OCI-LY7 (cell line): ENCODE data around the gene ZNF205. TPM values are rescaled to one million over a fixed set of nuclear protein-coding genes. Genes with fewer than 3 reads are reported as not detected.
A peak's percentile ranks its signal among the peaks of the same experiment; 100 is the strongest.

ENCODE experiments used
- BruUV-seq: library from RNA; stranded (reverse); fragments of 400-500 nt; replicated peaks from 2 replicates; lab custom pipeline; 2021; lab: Mats Ljungman, UMichigan
- CTCF ChIA-PET: fragments of 300-600 bp; sonication (Branson Sonifier 250); formaldehyde crosslinking; loops from one replicate; lab custom pipeline; 2022; ENCODE audit warnings: antibody characterized with exemption; ENCODE audit not compliant: unreplicated experiment; lab: Charles Lee
- POLR2A ChIA-PET: fragments of 300-600 bp; sonication (Branson Sonifier 250); formaldehyde crosslinking; loops from one replicate; lab custom pipeline; 2022; ENCODE audit warnings: antibody characterized with exemption; lab: Charles Lee
- DNase-seq: peaks from one replicate; pipeline ENCODE4 v3.0.0-alpha.2; 2015; ENCODE audit warnings: low spot score
- H2AFZ ChIP-seq: fragments of 200-600 bp; sonication (generic), shearing (Covaris generic); 2 replicates; pipeline ENCODE4 v1.6.1; 2014; ENCODE audit warnings: mild to moderate bottlenecking, antibody characterized with exemption, low read length, moderate library complexity
- H3K27ac ChIP-seq: fragments of 200-600 bp; sonication (generic); 2 replicates; pipeline ENCODE4 v1.5.1; 2014; ENCODE audit warnings: mixed run types, low read depth, mild to moderate bottlenecking, moderate library complexity, low read length, inconsistent platforms; ENCODE audit not compliant: poor library complexity, severe bottlenecking
- H3K36me3 ChIP-seq: fragments of 200-600 bp; sonication (generic); 2 replicates; pipeline ENCODE4 v1.6.1; 2014; ENCODE audit warnings: mild to moderate bottlenecking, antibody characterized with exemption, low read length, moderate library complexity, mixed read lengths; ENCODE audit not compliant: insufficient read depth
- H3K4me1 ChIP-seq: fragments of 200-600 bp; sonication (generic); 2 replicates; pipeline ENCODE4 v1.5.1; 2014; ENCODE audit warnings: mild to moderate bottlenecking, low read length; ENCODE audit not compliant: insufficient read depth, poor library complexity, severe bottlenecking
- H3K4me2 ChIP-seq: fragments of 200-600 bp; sonication (generic); 2 replicates; pipeline ENCODE4 v1.6.1; 2014; ENCODE audit warnings: mild to moderate bottlenecking, low read length
- H3K4me3 ChIP-seq: fragments of 200-600 bp; sonication (generic); 2 replicates; pipeline ENCODE4 v1.5.1; 2014; ENCODE audit warnings: mild to moderate bottlenecking, low read depth, low read length; ENCODE audit not compliant: poor library complexity, severe bottlenecking
- H3K79me2 ChIP-seq: fragments of 200-600 bp; sonication (generic); 2 replicates; pipeline ENCODE4 v1.6.1; 2016; ENCODE audit warnings: low read depth, mild to moderate bottlenecking, low read length, moderate library complexity, mixed read lengths; ENCODE audit not compliant: insufficient read depth
- H3K9me2 ChIP-seq: fragments of 200-600 bp; sonication (generic); 2 replicates; pipeline ENCODE4 v1.6.1; 2016; ENCODE audit warnings: mild to moderate bottlenecking, low read length, mixed read lengths; ENCODE audit not compliant: insufficient read depth
- H3K9me3 ChIP-seq: fragments of 200-600 bp; sonication (generic); 2 replicates; pipeline ENCODE4 v1.6.1; 2014; ENCODE audit warnings: mild to moderate bottlenecking, mixed run types, low read length, mixed read lengths
- H4K20me1 ChIP-seq: fragments of 200-600 bp; sonication (generic); 2 replicates; pipeline ENCODE4 v1.6.1; 2014; ENCODE audit warnings: mild to moderate bottlenecking, antibody characterized with exemption, low read length, moderate library complexity, mixed read lengths; ENCODE audit not compliant: insufficient read depth
- CTCF ChIP-seq: fragments of 200-600 bp; sonication (generic); conservative IDR thresholded peaks from 2 replicates; pipeline ENCODE4 v1.5.1; 2014; ENCODE audit warnings: mild to moderate bottlenecking, antibody characterized with exemption, low read length, moderate library complexity, mixed read lengths
- EZH2phosphoT487 ChIP-seq: fragments of 200-600 bp; sonication (generic); IDR thresholded peaks from 2 replicates; pipeline ENCODE4 v1.6.1; 2018; ENCODE audit warnings: low read depth, borderline replicate concordance, mild to moderate bottlenecking, mixed run types, antibody characterized with exemption, low read length, moderate library complexity, mixed read lengths
- intact Hi-C: fragments of 100-400 bp; cut with micrococcal nuclease; formaldehyde crosslinking; loops from one replicate; pipeline ENCODE4 v1.10.0; 2022; ENCODE audit not compliant: unreplicated experiment
- total RNA-seq, 2 experiments: library from RNA; depleted of rRNA in 1 of 2; stranded (reverse); fragments of >200 nt in 1 of 2; shearing (Covaris generic) in 1 of 2; gene quantifications; 2 replicates each; pipeline ENCODE4 v1.2.3, GENCODE V29; 2014 to 2022

ZNF205 gene
- total RNA-seq, 2 experiments from 2014 or later = 0.30 to 1.2 TPM

GRCh38 chr16:3149193-3149530 is 36.8 kb downstream of the ZNF205 start:
- DNase-seq = no peak

GRCh38 chr16:3149630-3150345 is 37.4 kb downstream of the ZNF205 start:
- peak; percentile 79 for TF ChIP-seq CTCF
- no peak for TF ChIP-seq EZH2phosphoT487
- intact Hi-C loops = loop anchor here (1.0 to 10.0 kb wide), 5 partner anchors 14 to 475 kb away; partner anchors contain the start of genes CLUAP1, ZNF213 and ZNF263
- POLR2A ChIA-PET = interaction anchor here (0.8 to 2.2 kb wide), 3 partner anchors 15 to 75 kb away, joined by 3 to 11 read pairs (median 9); partner anchors contain the start of gene ZNF213
- Histone ChIP-seq H3K4me2 (peak overlapping the region; percentile 91), H4K20me1 (no peaks in the 10 kb centered on the region), H3K79me2 (no peaks in the 10 kb centered on the region), H3K36me3 (no peaks in the 10 kb centered on the region), H3K4me1 (peaks cover 17% of the 10 kb centered on the region), H3K9me3 (no peaks in the 10 kb centered on the region), H2AFZ (peak overlapping the region; percentile 78), H3K27ac (peak overlapping the region; percentile 66), H3K4me3 (peak overlapping the region; percentile 79), H3K9me2 (no peaks in the 10 kb centered on the region)
- DNase-seq = peak; percentile 80
- CTCF ChIA-PET = interaction anchor here (0.8 kb wide), 1 partner anchor 11 kb away, joined by 4 read pairs; no protein-coding TSS in a partner anchor
- TSS peak; percentile 66 for BruUV-seq

More at GRCh38 chr16:3149193-3149530, 36.8 kb downstream of the ZNF205 start:
- H3K9me3 ChIP-seq = no peaks in the 10 kb centered on the region
- BruUV-seq = no TSS peak
- H3K4me2 ChIP-seq = peak overlapping the region; percentile 91
- intact Hi-C loops = no loop called here
- CTCF ChIA-PET = no interaction called here
- POLR2A ChIA-PET = interaction anchor here (2.2 kb wide), 1 partner anchor 14 kb away, joined by 11 read pairs; the partner anchor contains the start of gene ZNF213
- H3K4me3 ChIP-seq = peak overlapping the region; percentile 79
- no peak for TF ChIP-seq EZH2phosphoT487
- no peaks in the 10 kb centered on the region for H3K9me2 ChIP-seq
- H3K79me2 ChIP-seq = no peaks in the 10 kb centered on the region
- H2AFZ ChIP-seq = no peak overlapping the region
- no peaks in the 10 kb centered on the region for H4K20me1 ChIP-seq
- H3K36me3 ChIP-seq = no peaks in the 10 kb centered on the region
- peaks cover 17% of the 10 kb centered on the region for H3K4me1 ChIP-seq
- peak overlapping the region; percentile 66 for H3K27ac ChIP-seq

GRCh38 chr16:3150346-3151218 is 38.2 kb downstream of the ZNF205 start:
- peak; percentile 97 for DNase-seq
- intact Hi-C loops = loop anchor here (1.0 to 10.0 kb wide), 5 partner anchors 15 to 474 kb away; partner anchors contain the start of genes CLUAP1, ZNF213 and ZNF263
- peak overlapping the region; percentile 78 for H2AFZ ChIP-seq
- peak overlapping the region; percentile 66 for H3K27ac ChIP-seq
- no peaks in the 10 kb centered on the region for H4K20me1 ChIP-seq
- H3K9me2 ChIP-seq = no peaks in the 10 kb centered on the region
- POLR2A ChIA-PET = interaction anchor here (0.8 kb wide), 2 partner anchors 16 to 76 kb away, joined by 3 to 9 read pairs; partner anchors contain the start of gene ZNF213
- TF ChIP-seq EZH2phosphoT487 = no peak
- TF ChIP-seq CTCF = no peak
- CTCF ChIA-PET = interaction anchor here (0.8 kb wide), 1 partner anchor 11 kb away, joined by 4 read pairs; no protein-coding TSS in a partner anchor
- H3K4me1 ChIP-seq = peaks cover 17% of the 10 kb centered on the region
- no peaks in the 10 kb centered on the region for H3K36me3 ChIP-seq
- no peaks in the 10 kb centered on the region for H3K79me2 ChIP-seq
- no peaks in the 10 kb centered on the region for H3K9me3 ChIP-seq
- peak overlapping the region; percentile 79 for H3K4me3 ChIP-seq
- peak overlapping the region; percentile 94 for H3K4me2 ChIP-seq
- TSS peak; percentile 98 for BruUV-seq
